ENCODE data around the gene GGA3. TPM values are rescaled to one million over a fixed set of nuclear protein-coding genes. Genes with fewer than 3 reads are reported as not detected.

Gene GGA3
- total and polyA plus RNA-seq, 2 experiments from 2014 or later = 22.5 to 54.3 TPM

DNA sequence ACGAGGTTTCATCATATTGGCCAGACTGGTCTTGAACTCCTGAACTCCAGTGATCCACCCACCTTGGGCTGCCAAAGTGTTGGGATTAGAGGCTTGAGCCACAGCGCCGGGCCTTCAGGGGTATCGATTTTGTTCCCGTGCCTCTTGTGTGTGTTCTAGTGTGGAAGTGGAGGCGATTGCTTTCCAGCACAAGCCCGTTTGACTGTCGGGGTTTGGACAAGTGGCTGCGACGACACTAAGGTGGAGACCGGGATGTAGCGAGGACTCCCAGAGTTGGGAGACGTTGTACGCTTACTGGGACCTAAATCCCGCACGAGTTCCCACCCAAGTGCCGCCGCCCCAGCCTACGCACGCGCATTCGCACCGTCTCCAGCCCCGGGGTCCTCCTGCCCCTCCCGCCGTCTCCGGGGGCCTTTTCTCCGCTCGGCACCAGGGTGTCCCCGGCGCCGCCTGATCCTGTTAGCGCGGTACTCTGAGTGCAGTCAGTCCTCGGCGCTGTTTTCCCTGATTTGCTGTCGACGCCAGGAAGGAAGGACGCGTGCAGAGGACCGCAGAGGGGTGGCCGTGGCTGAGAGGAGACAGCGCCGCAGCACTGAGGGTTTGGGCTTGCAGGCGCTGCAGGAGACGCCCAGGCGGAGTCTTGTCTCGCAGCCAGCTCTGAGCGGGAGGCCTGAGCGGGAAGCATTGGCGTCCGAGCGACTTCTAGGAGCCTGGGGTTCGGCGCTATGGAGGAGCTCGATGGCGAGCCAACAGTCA lies 56.2 kb downstream of the GGA3 start, which contains the start of gene NUP85:
Gene NUP85 (plus strand): TSS at position 643 of the 756 bp plus-strand sequence. CDS start 83 bp downstream, at position 726.
- H3K27me3 ChIP-seq (ENCODE audit: insufficient read depth) = no peaks in the 10 kb centered on the region
- peak within 1 kb of the TSS; percentile 100 for H3K27ac Mint-ChIP-seq
- H3F3A ChIP-seq (replicated peaks; ENCODE audit: low read depth) = peaks cover 22% of the 10 kb centered on the region
- H3K4me3 Mint-ChIP-seq = peak within 1 kb of the TSS; percentile 94
- peaks cover 20% of the 10 kb centered on the region for H3K36me3 Mint-ChIP-seq (ENCODE audit: low read depth)
- H3K36me3 ChIP-seq (ENCODE audit: insufficient read depth) = peaks cover 13% of the 10 kb centered on the region
- H3K4me1 ChIP-seq (ENCODE audit: insufficient read depth) = peaks cover 14% of the 10 kb centered on the region
- peak within 1 kb of the TSS; percentile 96 for H2AFZ ChIP-seq
- peak within 1 kb of the TSS; percentile 100 for H3K27ac ChIP-seq (ENCODE audit: low read depth)
- H3K9me2 ChIP-seq (ENCODE audit: insufficient read depth) = no peaks in the 10 kb centered on the region
- H3K4me1 Mint-ChIP-seq = peaks cover 5% of the 10 kb centered on the region; the same call in 2 of the 3 replicates
- H4K20me1 ChIP-seq (replicated peaks; ENCODE audit: insufficient read depth) = peaks cover 18% of the 10 kb centered on the region
- no peaks in the 10 kb centered on the region for H3K9me3 Mint-ChIP-seq
- TF ChIP-seq POLR2AphosphoS5 (IDR thresholded peaks at IDR 0.05; ENCODE audit: low read depth) (peak; percentile 85), ETS1 (IDR thresholded peaks at IDR 0.05) (peak; percentile 38; the same call in 1 of the 2 replicates), CTCF (conservative IDR thresholded peaks at IDR 0.05; ENCODE audit: low read depth in 2 of 2) (no peak)
- DNase-seq (ENCODE audit: low spot score) = peak; percentile 98
- peak within 1 kb of the TSS; percentile 97 for H3K4me3 ChIP-seq
- H3K4me2 ChIP-seq = peak within 1 kb of the TSS; percentile 100
- peak; percentile 89 for ATAC-seq
- peaks cover 4% of the 10 kb centered on the region for H3K27me3 Mint-ChIP-seq (ENCODE audit: insufficient read depth, low read depth, poor library complexity)
- H3K79me2 ChIP-seq (replicated peaks; ENCODE audit: insufficient read depth) = peaks cover 45% of the 10 kb centered on the region

DNA sequence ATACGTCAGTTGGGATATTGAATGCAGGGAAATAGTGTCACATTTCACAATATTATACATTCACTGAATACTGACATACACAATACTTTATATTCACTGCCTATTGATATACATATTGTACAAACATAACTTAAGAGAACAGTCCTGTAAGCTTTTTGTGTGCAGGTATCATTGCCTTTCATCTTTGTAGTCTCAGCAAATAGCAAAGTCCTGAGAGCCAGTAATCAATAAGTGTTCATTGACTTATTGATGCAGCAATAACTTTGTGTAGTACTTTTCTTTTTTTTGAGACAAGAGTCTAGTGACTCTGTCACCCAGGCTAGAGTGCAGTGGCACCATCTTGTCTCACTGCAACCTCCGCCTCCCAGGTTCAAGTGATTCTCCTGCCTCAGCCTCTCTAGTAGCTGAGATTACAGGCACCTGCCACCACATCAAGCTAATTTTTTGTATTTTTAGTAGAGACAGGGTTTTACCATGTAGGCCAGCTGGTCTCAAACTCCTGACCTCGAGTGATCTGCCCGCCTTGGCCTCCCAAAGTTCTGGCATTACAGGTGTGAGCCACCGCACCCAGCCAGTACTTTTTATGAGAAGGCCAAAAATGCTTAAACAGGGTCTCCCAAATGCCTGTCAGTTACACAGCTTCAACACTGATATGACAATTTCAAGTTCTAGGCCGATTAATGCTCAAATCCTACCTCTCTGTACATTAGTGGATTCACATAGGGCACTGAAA lies 61.4 kb downstream of the GGA3 start:
- H4K20me1 ChIP-seq (replicated peaks; ENCODE audit: insufficient read depth) = no peaks in the 10 kb centered on the region
- Mint-ChIP-seq H3K4me1 (no peaks in the 10 kb centered on the region), H3K36me3 (ENCODE audit: low read depth) (no peaks in the 10 kb centered on the region), H3K27ac (no peak overlapping the region), H3K27me3 (ENCODE audit: insufficient read depth, low read depth, poor library complexity) (peaks cover 6% of the 10 kb centered on the region), H3K4me3 (no peak overlapping the region), H3K9me3 (no peaks in the 10 kb centered on the region)
- no peak for ATAC-seq
- no peak overlapping the region for H3K4me3 ChIP-seq
- H3K4me2 ChIP-seq = no peak overlapping the region
- no peaks in the 10 kb centered on the region for H3K27me3 ChIP-seq (ENCODE audit: insufficient read depth)
- peaks cover 5% of the 10 kb centered on the region; the same call in 1 of the 2 replicates for H3K4me1 ChIP-seq (ENCODE audit: insufficient read depth)
- H3K27ac ChIP-seq (ENCODE audit: low read depth) = no peak overlapping the region
- no peak overlapping the region for H2AFZ ChIP-seq
- H3K36me3 ChIP-seq (ENCODE audit: insufficient read depth) = no peaks in the 10 kb centered on the region
- no peak for DNase-seq (ENCODE audit: low spot score)
- H3K79me2 ChIP-seq (replicated peaks; ENCODE audit: insufficient read depth) = no peaks in the 10 kb centered on the region
- no peaks in the 10 kb centered on the region for H3K9me2 ChIP-seq (ENCODE audit: insufficient read depth)
- H3F3A ChIP-seq (replicated peaks; ENCODE audit: low read depth) = peaks cover 9% of the 10 kb centered on the region
- TF ChIP-seq ZNF331 (CRISPR knock-in tag; IDR thresholded peaks at IDR 0.05; ENCODE audit: low read depth) (no peak), JUNB (IDR thresholded peaks at IDR 0.05; ENCODE audit: unreplicated experiment) (no peak), NANOG (IDR thresholded peaks at IDR 0.05; ENCODE audit: borderline replicate concordance) (no peak), POLR2AphosphoS5 (IDR thresholded peaks at IDR 0.05; ENCODE audit: low read depth) (no peak), CTCF (conservative IDR thresholded peaks at IDR 0.05; ENCODE audit: low read depth in 2 of 2) (no peak), REST (IDR thresholded peaks at IDR 0.05; ENCODE audit: unreplicated experiment) (no peak), EZH2 (IDR thresholded peaks at IDR 0.05; ENCODE audit: low read depth, unreplicated experiment) (no peak)

Measured in GM23338 (cell line).